K562 (cell line): ENCODE measurements around the gene ATF6B. TPM values are rescaled to one million over a fixed set of nuclear protein-coding genes. Genes with fewer than 3 reads are reported as not detected.

ENCODE experiments used
- CEBPG ChIP-seq, 3 experiments: fragments of 200-800 bp in 1 of 3; sonication (Bioruptor generic) in 1 of 3; sonication (generic) in 1 of 3; formaldehyde crosslinking in 1 of 3; IDR thresholded peaks in 2 of 3; conservative IDR thresholded peaks in 1 of 3; 2 replicates each; pipeline versions ENCODE4 v1.6.1 to v1.8.0; 2016 to 2022; ENCODE audit warnings: missing compliant biosample characterization in 2 of 3, missing genetic modification characterization in 2 of 3, mild to moderate bottlenecking in 1 of 3, missing genetic modification reagents in 1 of 3
- HNRNPLL ChIP-seq: fragments of 200-400 bp; formaldehyde crosslinking; IDR thresholded peaks from 2 replicates; pipeline ENCODE4 v1.6.1; 2017; ENCODE audit warnings: low read length, low read depth, mild to moderate bottlenecking; ENCODE audit not compliant: poor library complexity, severe bottlenecking
- MEF2A ChIP-seq: IDR thresholded peaks from 2 replicates; pipeline ENCODE4 v1.6.1; 2011; ENCODE audit warnings: low read depth, mild to moderate bottlenecking, low read length, moderate library complexity; ENCODE audit not compliant: control insufficient read depth
- NFIX ChIP-seq: fragments of 250-450 bp; sonication (Bioruptor Pico); IDR thresholded peaks from 2 replicates; pipeline ENCODE4 v1.4.0; 2020; ENCODE audit warnings: low read depth, mild to moderate bottlenecking, moderate library complexity
- PHF20 ChIP-seq: fragments of 450-650 bp; IDR thresholded peaks from 2 replicates; pipeline ENCODE4 v1.6.1; 2018; ENCODE audit not compliant: partially characterized antibody
- PHTF2 ChIP-seq: fragments of 250-450 bp; sonication (Bioruptor Pico); IDR thresholded peaks from 2 replicates; pipeline ENCODE4 v1.5.0; 2021; ENCODE audit warnings: mild to moderate bottlenecking
- POLR2H ChIP-seq: IDR thresholded peaks from 2 replicates; pipeline ENCODE4 v1.6.1; 2016; ENCODE audit warnings: missing genetic modification characterization, low read depth, mild to moderate bottlenecking, control low read depth, missing compliant biosample characterization, moderate library complexity
- SIX5 ChIP-seq, 2 experiments: IDR thresholded peaks; 2 replicates each; pipeline ENCODE4 v1.6.1; 2011; ENCODE audit warnings: low read length in 2 of 2, borderline replicate concordance in 1 of 2, low read depth in 1 of 2, mild to moderate bottlenecking in 1 of 2, moderate library complexity in 1 of 2; ENCODE audit not compliant: insufficient read depth in 1 of 2
- SLC30A9 ChIP-seq: fragments of 250-450 bp; sonication (Bioruptor Pico); IDR thresholded peaks from 2 replicates; pipeline ENCODE4 v1.8.0; 2022; ENCODE audit warnings: mild to moderate bottlenecking, moderate library complexity
- SOX6 ChIP-seq: fragments of 450-650 bp; IDR thresholded peaks from 2 replicates; pipeline ENCODE4 v1.6.1; 2014; ENCODE audit warnings: mild to moderate bottlenecking
- TCF3 ChIP-seq: sonication (generic); formaldehyde crosslinking; IDR thresholded peaks from 2 replicates; pipeline ENCODE4 v1.4.0; 2020; ENCODE audit warnings: mild to moderate bottlenecking, missing genetic modification reagents
- polyA plus RNA-seq, 8 experiments: library from polyadenylated mRNA; depleted of rRNA in 4 of 8; stranded (reverse) in 5 of 8; unstranded in 3 of 8; fragments of >200 nt; fragmentation: Nextera tagmentation in 2 of 8; fragmentation: Illumina TruSeq in 1 of 8; extraction: Ambion mirVana in 2 of 8; extraction: Trizol in 1 of 8; gene quantifications; 2 replicates each; pipeline versions ENCODE4 v1.2.1 to v1.2.3, GENCODE V29; 2011 to 2014; ENCODE audit warnings: inconsistent platforms in 1 of 8, missing spikeins in 1 of 8
- total RNA-seq, 7 experiments: library from RNA; depleted of rRNA in 6 of 7; stranded (reverse); fragments of >200 nt in 6 of 7; fragmentation: Illumina TruSeq in 2 of 7; extraction: Trizol in 2 of 7; gene quantifications; 2 replicates each; pipeline versions ENCODE4 v1.2.1 to v1.2.3, GENCODE V29; 2011 to 2021; ENCODE audit warnings: low replicate concordance in 1 of 7
- TF ChIP-seq, protein P1 (sequence below): fragments of 450-650 bp; IDR thresholded peaks from 2 replicates; pipeline ENCODE4 v1.6.1; 2017; ENCODE audit warnings: antibody characterized with exemption
- TF ChIP-seq, protein P2 (sequence below): fragments of 450-650 bp; formaldehyde crosslinking; conservative IDR thresholded peaks from 2 replicates; pipeline ENCODE4 v1.4.0; 2022; ENCODE audit warnings: mild to moderate bottlenecking, missing genetic modification characterization
- TF ChIP-seq, protein P3 (sequence below): sonication (generic); formaldehyde crosslinking; IDR thresholded peaks from 2 replicates; pipeline ENCODE4 v1.8.0; 2022; ENCODE audit warnings: mild to moderate bottlenecking, missing genetic modification reagents
- TF ChIP-seq, protein P4 (sequence below): fragments of 250-450 bp; sonication (Bioruptor Pico); IDR thresholded peaks from 2 replicates; pipeline ENCODE4 v1.4.0; 2020; ENCODE audit warnings: mild to moderate bottlenecking, moderate library complexity
- TF ChIP-seq, protein P5 (sequence below), 3 experiments: IDR thresholded peaks in 2 of 3; conservative IDR thresholded peaks in 1 of 3; 2 replicates each; pipeline ENCODE4 v1.5.1; 2011 to 2012; ENCODE audit warnings: low read length in 3 of 3, mild to moderate bottlenecking in 3 of 3, control low read depth in 2 of 3, improper control_type of control experiment in 1 of 3, inconsistent platforms in 1 of 3, low read depth in 1 of 3, mixed read lengths in 1 of 3, moderate library complexity in 1 of 3; ENCODE audit not compliant: insufficient read depth in 2 of 3

ATF6B gene
- total and polyA plus RNA-seq, 9 of the 15 experiments (the other 6 are each of a cell fraction or from before 2014, with no cell fraction given), result 20.7 to 131 (median 31.7) TPM

DNA sequence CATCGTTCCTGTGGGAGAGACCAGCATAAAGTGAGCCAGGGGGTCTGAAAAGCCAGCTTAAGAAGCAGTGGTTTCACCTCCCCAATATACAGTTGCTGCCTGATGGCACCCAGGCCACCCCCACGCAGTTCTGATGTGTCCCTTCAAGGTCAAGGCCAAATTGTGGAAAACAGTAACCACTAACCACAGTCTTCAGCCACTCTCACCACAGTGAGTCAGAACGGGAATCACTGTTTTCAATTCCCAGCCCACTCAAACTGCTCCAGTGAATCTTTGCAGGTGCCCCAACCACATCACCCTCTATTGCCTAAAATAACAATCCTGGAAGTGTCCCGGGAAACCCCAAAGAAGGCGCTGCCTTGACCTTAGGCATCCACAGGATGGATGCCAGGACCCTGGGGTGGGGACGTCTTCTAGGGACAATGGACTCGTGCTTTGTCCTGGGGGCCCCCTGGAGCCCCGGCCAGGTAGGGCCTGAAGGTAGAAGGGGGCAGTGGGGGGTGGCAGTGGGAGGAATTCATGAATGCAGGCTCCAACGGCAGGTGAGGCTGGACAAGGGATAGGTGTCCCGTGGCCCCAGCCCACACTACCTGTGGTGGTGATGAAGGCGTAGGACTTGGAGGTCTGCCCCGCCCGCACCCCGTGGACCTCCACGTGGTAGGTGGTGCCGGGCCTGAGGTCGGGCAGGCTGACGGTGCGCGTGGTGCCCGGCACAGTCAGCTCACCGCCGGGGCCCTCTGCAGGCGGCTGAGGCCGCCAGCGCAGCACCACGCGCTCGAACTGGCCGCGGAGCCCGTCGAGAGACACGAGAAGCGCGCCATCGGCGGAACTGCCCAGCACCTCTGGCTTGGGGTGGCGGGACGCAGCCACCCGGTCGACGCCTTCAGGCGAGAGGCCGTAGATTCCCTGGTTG is 41.1 kb downstream of the ATF6B start (continued):
- TF ChIP-seq HNRNPLL (no peak), TCF3 (CRISPR knock-in tag) (no peak), SOX6 (no peak), PHTF2 (no peak), SIX5 (IDR thresholded peaks at IDR 0.05; ENCODE audit: borderline replicate concordance in 1 of 2, insufficient read depth in 1 of 2, low read depth in 1 of 2, low read length in 2 of 2) (no peak), SLC30A9 (no peak), MEF2A (no peak), PHF20 (no peak), POLR2H (tag) (no peak), NFIX (CRISPR knock-in tag) (no peak), CEBPG (CRISPR knock-in tag; IDR thresholded peaks at IDR 0.05) (no peak), CEBPG (tag; conservative IDR thresholded peaks at IDR 0.05 in 1 of 2, IDR thresholded peaks at IDR 0.05 in 1 of 2) (no peak)
- TF ChIP-seq, protein P1, sequence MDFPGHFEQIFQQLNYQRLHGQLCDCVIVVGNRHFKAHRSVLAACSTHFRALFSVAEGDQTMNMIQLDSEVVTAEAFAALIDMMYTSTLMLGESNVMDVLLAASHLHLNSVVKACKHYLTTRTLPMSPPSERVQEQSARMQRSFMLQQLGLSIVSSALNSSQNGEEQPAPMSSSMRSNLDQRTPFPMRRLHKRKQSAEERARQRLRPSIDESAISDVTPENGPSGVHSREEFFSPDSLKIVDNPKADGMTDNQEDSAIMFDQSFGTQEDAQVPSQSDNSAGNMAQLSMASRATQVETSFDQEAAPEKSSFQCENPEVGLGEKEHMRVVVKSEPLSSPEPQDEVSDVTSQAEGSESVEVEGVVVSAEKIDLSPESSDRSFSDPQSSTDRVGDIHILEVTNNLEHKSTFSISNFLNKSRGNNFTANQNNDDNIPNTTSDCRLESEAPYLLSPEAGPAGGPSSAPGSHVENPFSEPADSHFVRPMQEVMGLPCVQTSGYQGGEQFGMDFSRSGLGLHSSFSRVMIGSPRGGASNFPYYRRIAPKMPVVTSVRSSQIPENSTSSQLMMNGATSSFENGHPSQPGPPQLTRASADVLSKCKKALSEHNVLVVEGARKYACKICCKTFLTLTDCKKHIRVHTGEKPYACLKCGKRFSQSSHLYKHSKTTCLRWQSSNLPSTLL, result no peak
- TF ChIP-seq, protein P2, sequence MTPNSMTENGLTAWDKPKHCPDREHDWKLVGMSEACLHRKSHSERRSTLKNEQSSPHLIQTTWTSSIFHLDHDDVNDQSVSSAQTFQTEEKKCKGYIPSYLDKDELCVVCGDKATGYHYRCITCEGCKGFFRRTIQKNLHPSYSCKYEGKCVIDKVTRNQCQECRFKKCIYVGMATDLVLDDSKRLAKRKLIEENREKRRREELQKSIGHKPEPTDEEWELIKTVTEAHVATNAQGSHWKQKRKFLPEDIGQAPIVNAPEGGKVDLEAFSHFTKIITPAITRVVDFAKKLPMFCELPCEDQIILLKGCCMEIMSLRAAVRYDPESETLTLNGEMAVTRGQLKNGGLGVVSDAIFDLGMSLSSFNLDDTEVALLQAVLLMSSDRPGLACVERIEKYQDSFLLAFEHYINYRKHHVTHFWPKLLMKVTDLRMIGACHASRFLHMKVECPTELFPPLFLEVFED, result no peak
- TF ChIP-seq, protein P3, sequence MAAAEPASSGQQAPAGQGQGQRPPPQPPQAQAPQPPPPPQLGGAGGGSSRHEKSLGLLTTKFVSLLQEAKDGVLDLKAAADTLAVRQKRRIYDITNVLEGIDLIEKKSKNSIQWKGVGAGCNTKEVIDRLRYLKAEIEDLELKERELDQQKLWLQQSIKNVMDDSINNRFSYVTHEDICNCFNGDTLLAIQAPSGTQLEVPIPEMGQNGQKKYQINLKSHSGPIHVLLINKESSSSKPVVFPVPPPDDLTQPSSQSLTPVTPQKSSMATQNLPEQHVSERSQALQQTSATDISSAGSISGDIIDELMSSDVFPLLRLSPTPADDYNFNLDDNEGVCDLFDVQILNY, result no peak
- TF ChIP-seq, protein P4, sequence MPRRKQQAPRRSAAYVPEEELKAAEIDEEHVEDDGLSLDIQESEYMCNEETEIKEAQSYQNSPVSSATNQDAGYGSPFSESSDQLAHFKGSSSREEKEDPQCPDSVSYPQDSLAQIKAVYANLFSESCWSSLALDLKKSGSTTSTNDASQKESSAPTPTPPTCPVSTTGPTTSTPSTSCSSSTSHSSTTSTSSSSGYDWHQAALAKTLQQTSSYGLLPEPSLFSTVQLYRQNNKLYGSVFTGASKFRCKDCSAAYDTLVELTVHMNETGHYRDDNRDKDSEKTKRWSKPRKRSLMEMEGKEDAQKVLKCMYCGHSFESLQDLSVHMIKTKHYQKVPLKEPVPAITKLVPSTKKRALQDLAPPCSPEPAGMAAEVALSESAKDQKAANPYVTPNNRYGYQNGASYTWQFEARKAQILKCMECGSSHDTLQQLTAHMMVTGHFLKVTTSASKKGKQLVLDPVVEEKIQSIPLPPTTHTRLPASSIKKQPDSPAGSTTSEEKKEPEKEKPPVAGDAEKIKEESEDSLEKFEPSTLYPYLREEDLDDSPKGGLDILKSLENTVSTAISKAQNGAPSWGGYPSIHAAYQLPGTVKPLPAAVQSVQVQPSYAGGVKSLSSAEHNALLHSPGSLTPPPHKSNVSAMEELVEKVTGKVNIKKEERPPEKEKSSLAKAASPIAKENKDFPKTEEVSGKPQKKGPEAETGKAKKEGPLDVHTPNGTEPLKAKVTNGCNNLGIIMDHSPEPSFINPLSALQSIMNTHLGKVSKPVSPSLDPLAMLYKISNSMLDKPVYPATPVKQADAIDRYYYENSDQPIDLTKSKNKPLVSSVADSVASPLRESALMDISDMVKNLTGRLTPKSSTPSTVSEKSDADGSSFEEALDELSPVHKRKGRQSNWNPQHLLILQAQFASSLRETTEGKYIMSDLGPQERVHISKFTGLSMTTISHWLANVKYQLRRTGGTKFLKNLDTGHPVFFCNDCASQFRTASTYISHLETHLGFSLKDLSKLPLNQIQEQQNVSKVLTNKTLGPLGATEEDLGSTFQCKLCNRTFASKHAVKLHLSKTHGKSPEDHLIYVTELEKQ (CRISPR knock-in tag), result no peak
- TF ChIP-seq, protein P5, sequence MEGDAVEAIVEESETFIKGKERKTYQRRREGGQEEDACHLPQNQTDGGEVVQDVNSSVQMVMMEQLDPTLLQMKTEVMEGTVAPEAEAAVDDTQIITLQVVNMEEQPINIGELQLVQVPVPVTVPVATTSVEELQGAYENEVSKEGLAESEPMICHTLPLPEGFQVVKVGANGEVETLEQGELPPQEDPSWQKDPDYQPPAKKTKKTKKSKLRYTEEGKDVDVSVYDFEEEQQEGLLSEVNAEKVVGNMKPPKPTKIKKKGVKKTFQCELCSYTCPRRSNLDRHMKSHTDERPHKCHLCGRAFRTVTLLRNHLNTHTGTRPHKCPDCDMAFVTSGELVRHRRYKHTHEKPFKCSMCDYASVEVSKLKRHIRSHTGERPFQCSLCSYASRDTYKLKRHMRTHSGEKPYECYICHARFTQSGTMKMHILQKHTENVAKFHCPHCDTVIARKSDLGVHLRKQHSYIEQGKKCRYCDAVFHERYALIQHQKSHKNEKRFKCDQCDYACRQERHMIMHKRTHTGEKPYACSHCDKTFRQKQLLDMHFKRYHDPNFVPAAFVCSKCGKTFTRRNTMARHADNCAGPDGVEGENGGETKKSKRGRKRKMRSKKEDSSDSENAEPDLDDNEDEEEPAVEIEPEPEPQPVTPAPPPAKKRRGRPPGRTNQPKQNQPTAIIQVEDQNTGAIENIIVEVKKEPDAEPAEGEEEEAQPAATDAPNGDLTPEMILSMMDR (IDR thresholded peaks at IDR 0.05 in 2 of 3, conservative IDR thresholded peaks at IDR 0.05 in 1 of 3; ENCODE audit: insufficient read depth in 2 of 3, low read depth in 1 of 3, low read length in 3 of 3), result no peak
